ENCODE results near the gene TERB2.
"Not testable (repeated sequence)": the region's sequence is repeated elsewhere in the genome, so short reads cannot be mapped to it uniquely, and the experiment has no call there.

DNA sequence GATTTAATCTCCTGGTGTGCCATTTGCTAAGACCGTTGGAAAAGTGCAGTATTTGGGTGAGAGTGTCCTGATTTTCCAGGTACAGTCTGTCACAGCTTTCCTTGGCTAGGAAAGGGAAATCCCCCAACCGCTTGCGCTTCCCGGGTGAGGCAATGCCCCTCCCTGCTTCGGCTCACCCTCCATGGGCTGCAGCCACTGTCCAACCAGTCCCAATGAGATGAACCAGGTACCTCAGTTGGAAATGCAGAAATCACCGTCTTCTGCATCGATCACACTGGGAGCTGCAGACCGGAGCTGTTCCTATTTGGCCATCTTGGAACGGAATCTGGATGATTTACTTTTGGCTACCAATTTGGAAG lies 64.4 kb downstream of the TERB2 start:
- TF ChIP-seq, protein P1, sequence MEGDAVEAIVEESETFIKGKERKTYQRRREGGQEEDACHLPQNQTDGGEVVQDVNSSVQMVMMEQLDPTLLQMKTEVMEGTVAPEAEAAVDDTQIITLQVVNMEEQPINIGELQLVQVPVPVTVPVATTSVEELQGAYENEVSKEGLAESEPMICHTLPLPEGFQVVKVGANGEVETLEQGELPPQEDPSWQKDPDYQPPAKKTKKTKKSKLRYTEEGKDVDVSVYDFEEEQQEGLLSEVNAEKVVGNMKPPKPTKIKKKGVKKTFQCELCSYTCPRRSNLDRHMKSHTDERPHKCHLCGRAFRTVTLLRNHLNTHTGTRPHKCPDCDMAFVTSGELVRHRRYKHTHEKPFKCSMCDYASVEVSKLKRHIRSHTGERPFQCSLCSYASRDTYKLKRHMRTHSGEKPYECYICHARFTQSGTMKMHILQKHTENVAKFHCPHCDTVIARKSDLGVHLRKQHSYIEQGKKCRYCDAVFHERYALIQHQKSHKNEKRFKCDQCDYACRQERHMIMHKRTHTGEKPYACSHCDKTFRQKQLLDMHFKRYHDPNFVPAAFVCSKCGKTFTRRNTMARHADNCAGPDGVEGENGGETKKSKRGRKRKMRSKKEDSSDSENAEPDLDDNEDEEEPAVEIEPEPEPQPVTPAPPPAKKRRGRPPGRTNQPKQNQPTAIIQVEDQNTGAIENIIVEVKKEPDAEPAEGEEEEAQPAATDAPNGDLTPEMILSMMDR (IDR thresholded peaks at IDR 0.05): not testable (repeated sequence)
- TF ChIP-seq POLR2A (IDR thresholded peaks at IDR 0.05): not testable (repeated sequence)
